PC-3 (cell line): ENCODE measurements around the gene CARHSP1. TPM values are rescaled to one million over a fixed set of nuclear protein-coding genes. Genes with fewer than 3 reads are reported as not detected.

Experiments used
- ATAC-seq: fragments of 200-7000 bp; cut with Tn5 transposase; 2 replicates; pipeline ENCODE4 v1.9.1; 2020; ENCODE audit warnings: mild to moderate bottlenecking, moderate library complexity
- BruUV-seq: library from RNA; stranded (reverse); fragments of 400-500 nt; replicated peaks from 2 replicates; lab custom pipeline; 2021; lab: Mats Ljungman, UMichigan
- CTCF ChIA-PET: fragments of 300-600 bp; sonication (Branson Sonifier 250); formaldehyde crosslinking; loops from one replicate; lab custom pipeline; 2022; ENCODE audit warnings: antibody characterized with exemption; lab: Charles Lee
- POLR2A ChIA-PET: fragments of 300-600 bp; sonication (Branson Sonifier 250); formaldehyde crosslinking; loops from one replicate; lab custom pipeline; 2022; ENCODE audit warnings: antibody characterized with exemption; ENCODE audit not compliant: unreplicated experiment; lab: Charles Lee
- DNase-seq: peaks from one replicate; pipeline ENCODE4 v3.0.0-alpha.2; 2015
- H2AFZ ChIP-seq: fragments of 300-600 bp; sonication (generic); 2 replicates; pipeline ENCODE4 v1.6.0; 2016; ENCODE audit warnings: antibody characterized with exemption, low read length
- H3F3A ChIP-seq: fragments of 300-600 bp; sonication (generic); one replicate; pipeline ENCODE4 v1.6.0; 2017; ENCODE audit warnings: antibody characterized with exemption, low read length, control low read depth, mild to moderate bottlenecking; ENCODE audit not compliant: unreplicated experiment
- H3K27ac ChIP-seq: fragments of 300-600 bp; sonication (generic); 2 replicates; pipeline ENCODE4 v1.5.1; 2016; ENCODE audit warnings: mild to moderate bottlenecking, low read length
- H3K27me3 ChIP-seq: fragments of 300-600 bp; sonication (generic); 2 replicates; pipeline ENCODE4 v1.6.1; 2016; ENCODE audit warnings: low read length, mixed read lengths
- H3K36me3 ChIP-seq: fragments of 300-600 bp; sonication (generic); 2 replicates; pipeline ENCODE4 v1.6.1; 2016; ENCODE audit warnings: low read depth, mixed run types, low read length, mixed read lengths
- H3K4me1 ChIP-seq: fragments of 300-600 bp; sonication (generic); 2 replicates; pipeline ENCODE4 v1.5.1; 2016; ENCODE audit warnings: low read length; ENCODE audit not compliant: insufficient read depth
- H3K4me2 ChIP-seq: fragments of 300-600 bp; sonication (generic); 2 replicates; pipeline ENCODE4 v1.6.0; 2016; ENCODE audit warnings: low read length
- H3K4me3 ChIP-seq: fragments of 300-600 bp; sonication (generic); 2 replicates; pipeline ENCODE4 v1.5.1; 2016; ENCODE audit warnings: mild to moderate bottlenecking, low read length, mixed read lengths
- H3K79me2 ChIP-seq: fragments of 300-600 bp; sonication (generic); 2 replicates; pipeline ENCODE4 v1.6.1; 2017; ENCODE audit warnings: low read length, mixed read lengths
- H3K9ac ChIP-seq: fragments of 300-600 bp; sonication (generic); 2 replicates; pipeline ENCODE4 v1.6.0; 2016; ENCODE audit warnings: mild to moderate bottlenecking, low read length
- H3K9me2 ChIP-seq: fragments of 300-600 bp; sonication (generic); replicated peaks from 2 replicates; pipeline ENCODE4 v1.6.1; 2016; ENCODE audit warnings: mixed run types, low read length, mixed read lengths
- H3K9me3 ChIP-seq: fragments of 300-600 bp; sonication (generic); 2 replicates; pipeline ENCODE4 v1.6.1; 2016; ENCODE audit warnings: low read length, mixed read lengths
- H4K20me1 ChIP-seq: fragments of 300-600 bp; sonication (generic); 2 replicates; pipeline ENCODE4 v1.6.1; 2016; ENCODE audit warnings: low read length, mixed read lengths
- CTCF ChIP-seq: fragments of 300-600 bp; sonication (generic); conservative IDR thresholded peaks from 2 replicates; pipeline ENCODE4 v1.5.1; 2017; ENCODE audit warnings: antibody characterized with exemption, low read depth, mild to moderate bottlenecking, low read length
- EZH2 ChIP-seq: fragments of 300-600 bp; sonication (generic); IDR thresholded peaks from one replicate; pipeline ENCODE4 v1.6.1; 2017; ENCODE audit warnings: antibody characterized with exemption, mild to moderate bottlenecking, low read length; ENCODE audit not compliant: unreplicated experiment
- EZH2phosphoT487 ChIP-seq: fragments of 300-600 bp; sonication (generic); IDR thresholded peaks from 2 replicates; pipeline ENCODE4 v1.6.1; 2018; ENCODE audit warnings: mild to moderate bottlenecking, antibody characterized with exemption, low read length, borderline replicate concordance
- intact Hi-C: fragments of 100-400 bp; cut with micrococcal nuclease; formaldehyde crosslinking; loops from 2 replicates; pipeline ENCODE4 v1.9.0; 2023
- total RNA-seq: library from RNA; depleted of rRNA; stranded (reverse); fragments of >200 nt; gene quantifications from 2 replicates; pipeline ENCODE4 v1.2.3, GENCODE V29; 2014

The CARHSP1 gene
- total RNA-seq, 1 experiment from 2014 or later = 142 TPM

- Histone ChIP-seq H3K27ac (no peak overlapping the region), H3K9me3 (no peaks in the 10 kb centered on the region), H3K4me1 (peaks cover 28% of the 10 kb centered on the region), H3K9me2 (no peaks in the 10 kb centered on the region), H3K4me2 (no peak overlapping the region), H3F3A (peaks cover 5% of the 10 kb centered on the region), H3K4me3 (no peak overlapping the region), H3K36me3 (peaks cover 12% of the 10 kb centered on the region; the same call in 1 of the 2 replicates), H4K20me1 (no peaks in the 10 kb centered on the region), H3K9ac (no peak overlapping the region), H2AFZ (no peak overlapping the region), H3K27me3 (no peaks in the 10 kb centered on the region), H3K79me2 (no peaks in the 10 kb centered on the region)
- intact Hi-C loops = no loop called here
- TSS peak; percentile 2 for BruUV-seq
- ATAC-seq (no peak), DNase-seq (no peak)
- TF ChIP-seq EZH2 (no peak), CTCF (no peak), EZH2phosphoT487 (no peak)
- ChIA-PET CTCF (interaction anchor here (0.6 kb wide), 1 partner anchor 155 kb away, joined by 3 read pairs; no protein-coding TSS in a partner anchor), POLR2A (no interaction called here)
Observed at GRCh38 chr16:8853150-8853549, 15.7 kb downstream of the CARHSP1 start.

GRCh38 chr16:8852534-8852933 lies 16.3 kb downstream of the CARHSP1 start:
- Histone ChIP-seq H3F3A (peaks cover 5% of the 10 kb centered on the region), H3K9ac (no peak overlapping the region), H3K9me3 (no peaks in the 10 kb centered on the region), H3K9me2 (no peaks in the 10 kb centered on the region), H3K79me2 (no peaks in the 10 kb centered on the region), H3K27ac (no peak overlapping the region), H3K27me3 (no peaks in the 10 kb centered on the region), H3K4me3 (no peak overlapping the region), H2AFZ (no peak overlapping the region), H3K36me3 (peaks cover 12% of the 10 kb centered on the region; the same call in 1 of the 2 replicates), H3K4me2 (no peak overlapping the region), H4K20me1 (no peaks in the 10 kb centered on the region), H3K4me1 (peaks cover 28% of the 10 kb centered on the region)
- no peak for TF ChIP-seq EZH2
- no peak for TF ChIP-seq CTCF
- TF ChIP-seq EZH2phosphoT487 = no peak
- ChIA-PET POLR2A (no interaction called here), CTCF (interaction anchor here (0.6 kb wide), 1 partner anchor 156 kb away, joined by 3 read pairs; no protein-coding TSS in a partner anchor)
- DNase-seq (no peak), ATAC-seq (no peak)
- intact Hi-C loops = no loop called here
- BruUV-seq = no TSS peak

- H3K79me2 ChIP-seq = no peaks in the 10 kb centered on the region
- H3K9ac ChIP-seq = no peak overlapping the region
- ATAC-seq (no peak), DNase-seq (no peak)
- ChIA-PET POLR2A (no interaction called here), CTCF (no interaction called here)
- peaks cover 5% of the 10 kb centered on the region for H3F3A ChIP-seq
- H3K36me3 ChIP-seq = peaks cover 12% of the 10 kb centered on the region; the same call in 1 of the 2 replicates
- no peaks in the 10 kb centered on the region for H4K20me1 ChIP-seq
- H3K4me2 ChIP-seq = no peak overlapping the region
- H3K27me3 ChIP-seq = no peaks in the 10 kb centered on the region
- no peak overlapping the region for H3K27ac ChIP-seq
- intact Hi-C loops = no loop called here
- TF ChIP-seq CTCF (no peak), EZH2phosphoT487 (no peak), EZH2 (no peak)
- H3K4me3 ChIP-seq = no peak overlapping the region
- no peaks in the 10 kb centered on the region for H3K9me3 ChIP-seq
- peaks cover 28% of the 10 kb centered on the region for H3K4me1 ChIP-seq
- H3K9me2 ChIP-seq = no peaks in the 10 kb centered on the region
- no TSS peak for BruUV-seq
- H2AFZ ChIP-seq = no peak overlapping the region
Observed at GRCh38 chr16:8851761-8852403, 16.9 kb downstream of the CARHSP1 start.
